Left ventricle myocardium inferior (tissue), 1 donor: ENCODE measurements around the gene ADAMTS5. TPM values are rescaled to one million over a fixed set of nuclear protein-coding genes. Genes with fewer than 3 reads are reported as not detected.

ENCODE experiments used
- DNase-seq: peaks from one replicate; pipeline ENCODE4 v3.0.0-alpha.2; 2020
- H3K27ac ChIP-seq: fragments of 200-600 bp; replicated peaks from 2 replicates; pipeline ENCODE4 v1.8.0; 2021
- H3K27me3 ChIP-seq: fragments of 200-600 bp; 2 replicates; pipeline ENCODE4 v1.8.0; 2021; ENCODE audit warnings: low read depth
- H3K36me3 ChIP-seq: fragments of 200-600 bp; 2 replicates; pipeline ENCODE4 v1.8.0; 2021
- H3K4me1 ChIP-seq: fragments of 200-600 bp; 2 replicates; pipeline ENCODE4 v1.8.0; 2021
- H3K4me3 ChIP-seq: fragments of 200-600 bp; 2 replicates; pipeline ENCODE4 v1.8.0; 2021; ENCODE audit warnings: mild to moderate bottlenecking, moderate library complexity
- H3K9me3 ChIP-seq: fragments of 200-600 bp; replicated peaks from 2 replicates; pipeline ENCODE4 v1.8.0; 2021
- CTCF ChIP-seq: fragments of 200-600 bp; IDR thresholded peaks from 2 replicates; pipeline ENCODE4 v1.8.0; 2021; ENCODE audit warnings: antibody characterized with exemption, mild to moderate bottlenecking, borderline replicate concordance
- intact Hi-C: fragments of 100-400 bp; cut with micrococcal nuclease; formaldehyde crosslinking; loops from one replicate; pipeline ENCODE4 v1.11.0; 2022
- total RNA-seq: library from RNA; stranded (reverse); fragmentation: NEBNext Ultra II Directional; extraction: Animal tissue kit (Norgen Biotek cat#: 25700); gene quantifications from one replicate; pipeline ENCODE4 v1.2.1, GENCODE V29; 2021
- donor health status: DM: no; HTN: yes; CAD: no; lungs with severe emphysema.

The ADAMTS5 gene
- total RNA-seq, 1 donor from 2014 or later, result 3.0 TPM

GRCh38 chr21:26916799-26917198 lies 50.1 kb downstream of the ADAMTS5 start:
- no peaks in the 10 kb centered on the region for H3K36me3 ChIP-seq
- no peak overlapping the region for H3K27ac ChIP-seq
- H3K9me3 ChIP-seq, result peaks cover 21% of the 10 kb centered on the region
- no peaks in the 10 kb centered on the region for H3K27me3 ChIP-seq
- no peak overlapping the region for H3K4me3 ChIP-seq
- H3K4me1 ChIP-seq, result peaks cover 4% of the 10 kb centered on the region
- DNase-seq, result no peak
- TF ChIP-seq CTCF, result no peak
- intact Hi-C loops, result no loop called here

GRCh38 chr21:26914557-26914956 lies 52.3 kb downstream of the ADAMTS5 start:
- H3K36me3 ChIP-seq, result no peaks in the 10 kb centered on the region
- no peak overlapping the region for H3K27ac ChIP-seq
- H3K9me3 ChIP-seq, result peaks cover 21% of the 10 kb centered on the region
- H3K4me3 ChIP-seq, result no peak overlapping the region
- no peaks in the 10 kb centered on the region for H3K27me3 ChIP-seq
- DNase-seq, result no peak
- intact Hi-C loops, result no loop called here
- no peak for TF ChIP-seq CTCF
- H3K4me1 ChIP-seq, result no peaks in the 10 kb centered on the region

- TF ChIP-seq CTCF, result no peak
- no peak overlapping the region for H3K27ac ChIP-seq
- DNase-seq, result no peak
- no peak overlapping the region for H3K4me3 ChIP-seq
- H3K4me1 ChIP-seq, result no peaks in the 10 kb centered on the region
- intact Hi-C loops, result no loop called here
- H3K36me3 ChIP-seq, result no peaks in the 10 kb centered on the region
- no peaks in the 10 kb centered on the region for H3K27me3 ChIP-seq
- H3K9me3 ChIP-seq, result peaks cover 21% of the 10 kb centered on the region
Observed at GRCh38 chr21:26912466-26912865, 54.4 kb downstream of the ADAMTS5 start.

DNA sequence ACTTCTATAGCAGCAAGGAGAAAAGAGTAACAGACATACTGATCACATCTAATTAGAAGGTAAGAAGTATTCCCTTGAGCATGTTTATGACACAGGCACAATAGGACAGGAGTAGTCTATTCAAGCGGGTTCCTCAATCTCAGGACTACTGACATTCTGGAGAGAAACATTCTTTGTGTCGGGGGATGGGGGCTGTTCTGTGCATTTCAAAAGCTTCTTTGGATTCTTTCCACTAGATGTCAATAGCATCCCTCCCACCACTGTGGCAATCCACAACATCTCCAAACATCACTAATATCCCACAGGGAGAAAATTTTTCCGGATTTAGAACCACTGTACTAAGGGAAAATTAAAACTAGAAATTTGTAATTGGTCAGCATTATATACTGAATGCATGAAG lies 56.9 kb downstream of the ADAMTS5 start:
- peaks cover 21% of the 10 kb centered on the region for H3K9me3 ChIP-seq
- DNase-seq, result no peak
- peak; percentile 29 for TF ChIP-seq CTCF
- no peak overlapping the region for H3K27ac ChIP-seq
- no peak overlapping the region for H3K4me3 ChIP-seq
- no peaks in the 10 kb centered on the region for H3K4me1 ChIP-seq
- H3K36me3 ChIP-seq, result no peaks in the 10 kb centered on the region
- H3K27me3 ChIP-seq, result no peaks in the 10 kb centered on the region
- intact Hi-C loops, result no loop called here

DNA sequence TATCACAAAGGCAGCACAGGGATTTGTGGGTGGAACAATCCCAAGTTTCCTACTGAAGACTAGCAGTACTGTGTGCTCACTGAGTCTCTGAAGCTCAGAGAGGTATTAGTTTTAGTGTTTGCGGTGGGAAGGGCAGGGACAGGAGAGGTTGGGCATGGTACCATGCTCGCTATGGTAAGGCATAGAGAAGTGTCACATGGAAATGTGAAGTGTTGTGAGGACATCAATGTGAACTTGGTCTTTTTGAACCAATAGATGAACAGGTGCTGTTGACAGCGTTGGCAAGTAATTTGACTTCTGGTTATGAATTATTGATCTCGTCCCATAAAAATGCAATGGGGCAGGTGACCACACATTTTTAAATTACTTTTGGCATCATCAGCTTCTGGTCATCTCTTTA lies 65.9 kb downstream of the ADAMTS5 start:
- Histone ChIP-seq H3K27ac (no peak overlapping the region), H3K9me3 (no peaks in the 10 kb centered on the region), H3K4me1 (no peaks in the 10 kb centered on the region), H3K27me3 (no peaks in the 10 kb centered on the region), H3K36me3 (no peaks in the 10 kb centered on the region), H3K4me3 (no peak overlapping the region)
- intact Hi-C loops, result no loop called here
- TF ChIP-seq CTCF, result no peak
- no peak for DNase-seq

DNA sequence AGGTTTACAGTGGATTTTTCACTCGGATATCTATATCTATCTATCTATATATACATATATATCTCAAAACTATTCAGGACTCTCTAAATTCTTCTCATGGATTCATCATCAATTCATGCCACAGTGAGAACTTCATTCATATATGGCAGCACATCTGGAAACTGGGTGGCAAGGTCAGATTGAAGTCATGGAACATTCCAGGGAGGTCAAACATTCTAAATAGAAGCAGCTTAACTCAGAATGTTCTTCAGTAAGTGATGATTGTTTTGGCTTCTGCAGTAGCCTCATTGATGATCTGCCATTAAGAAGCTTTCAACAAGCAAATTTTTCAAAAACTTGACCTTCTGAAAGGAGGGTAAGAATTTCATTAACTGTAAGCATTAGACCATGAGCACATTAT lies 74.7 kb downstream of the ADAMTS5 start:
- Histone ChIP-seq H3K4me1 (no peaks in the 10 kb centered on the region), H3K9me3 (no peaks in the 10 kb centered on the region), H3K27ac (no peak overlapping the region), H3K4me3 (no peak overlapping the region), H3K27me3 (no peaks in the 10 kb centered on the region), H3K36me3 (no peaks in the 10 kb centered on the region)
- no peak for TF ChIP-seq CTCF
- no peak for DNase-seq
- intact Hi-C loops, result no loop called here
